Smooth muscle cell (in vitro differentiated cells): ENCODE measurements around the gene CAMKK1. TPM values are rescaled to one million over a fixed set of nuclear protein-coding genes. Genes with fewer than 3 reads are reported as not detected.
A peak's percentile ranks its signal among the peaks of the same experiment; 100 is the strongest.

Experiments used
- DNase-seq: peaks from one replicate; lab custom pipeline; 2025; ENCODE audit not compliant: unreplicated experiment; lab: John Stamatoyannopoulos, UW
- H2AFZ ChIP-seq: fragments of 200-600 bp; sonication (generic); 2 replicates; pipeline ENCODE4 v1.6.0; 2016; ENCODE audit warnings: antibody characterized with exemption, low read depth, mild to moderate bottlenecking
- H3F3A ChIP-seq: fragments of 200-600 bp; sonication (generic); 2 replicates; pipeline ENCODE4 v1.6.0; 2017; ENCODE audit warnings: antibody characterized with exemption, low read depth
- H3K27ac ChIP-seq: fragments of 200-600 bp; sonication (generic); 2 replicates; pipeline ENCODE4 v1.5.1; 2016; ENCODE audit warnings: low read depth, mild to moderate bottlenecking
- H3K27me3 ChIP-seq: fragments of 200-600 bp; sonication (generic); 2 replicates; pipeline ENCODE4 v1.6.1; 2016; ENCODE audit warnings: low read depth, mild to moderate bottlenecking
- H3K36me3 ChIP-seq: fragments of 200-600 bp; sonication (generic); 2 replicates; pipeline ENCODE4 v1.5.1; 2016; ENCODE audit warnings: low read depth
- H3K4me1 ChIP-seq: fragments of 200-600 bp; sonication (generic); 2 replicates; pipeline ENCODE4 v1.5.1; 2016; ENCODE audit warnings: low read depth
- H3K4me2 ChIP-seq: fragments of 200-600 bp; sonication (generic); 2 replicates; pipeline ENCODE4 v1.6.0; 2016; ENCODE audit warnings: mild to moderate bottlenecking
- H3K4me3 ChIP-seq: fragments of 200-600 bp; sonication (generic); 2 replicates; pipeline ENCODE4 v1.5.1; 2016; ENCODE audit warnings: mild to moderate bottlenecking
- H3K79me2 ChIP-seq: fragments of 200-600 bp; sonication (generic); 2 replicates; pipeline ENCODE4 v1.6.0; 2016; ENCODE audit warnings: low read depth, mild to moderate bottlenecking
- H3K9ac ChIP-seq: fragments of 200-600 bp; sonication (generic); 2 replicates; pipeline ENCODE4 v1.6.0; 2016; ENCODE audit warnings: low read depth
- H3K9me3 ChIP-seq: fragments of 200-600 bp; sonication (generic); replicated peaks from 2 replicates; pipeline ENCODE4 v1.5.1; 2016; ENCODE audit warnings: low read depth
- H4K20me1 ChIP-seq: fragments of 200-600 bp; sonication (generic); 2 replicates; pipeline ENCODE4 v1.6.0; 2016; ENCODE audit warnings: low read depth
- CTCF ChIP-seq: fragments of 200-600 bp; sonication (generic); IDR thresholded peaks from 2 replicates; pipeline ENCODE4 v1.5.1; 2017; ENCODE audit warnings: borderline replicate concordance, mild to moderate bottlenecking, antibody characterized with exemption; ENCODE audit not compliant: insufficient read depth, poor library complexity, severe bottlenecking
- WGBS: methylation state at CpG from one replicate; pipeline ENCODE4 v1.1.7; 2016; ENCODE audit warnings: low lambda C conversion rate; 5-methylcytosine and 5-hydroxymethylcytosine counted together
- polyA plus RNA-seq: library from polyadenylated mRNA; unstranded; fragments of >200 nt; fragmentation: Nextera tagmentation; extraction: Ambion mirVana; gene quantifications from 2 replicates; pipeline ENCODE4 v1.2.1, GENCODE V29; 2016
- total RNA-seq: library from RNA; depleted of rRNA; stranded (reverse); fragments of >200 nt; gene quantifications from 2 replicates; pipeline ENCODE4 v1.2.3, GENCODE V29; 2014

Gene CAMKK1
- total and polyA plus RNA-seq, 2 experiments from 2014 or later: 8.1 to 8.8 TPM

GRCh38 chr17:3913531-3914311 lies 20.9 kb upstream of the CAMKK1 start:
- Histone ChIP-seq H2AFZ (no peak overlapping the region), H3K9me3 (no peaks in the 10 kb centered on the region), H3F3A (no peaks in the 10 kb centered on the region), H3K4me2 (peak overlapping the region; percentile 56), H3K27me3 (no peaks in the 10 kb centered on the region), H3K9ac (no peak overlapping the region), H3K79me2 (no peaks in the 10 kb centered on the region), H3K4me1 (no peaks in the 10 kb centered on the region), H3K4me3 (no peak overlapping the region), H3K36me3 (no peaks in the 10 kb centered on the region), H4K20me1 (no peaks in the 10 kb centered on the region), H3K27ac (no peak overlapping the region)
- peak; percentile 97 for TF ChIP-seq CTCF
- 35% methylated on average over 17 of the region's 17 CpGs for WGBS
- peak; percentile 65 for DNase-seq

- Histone ChIP-seq H2AFZ (no peak overlapping the region), H3F3A (no peaks in the 10 kb centered on the region), H4K20me1 (no peaks in the 10 kb centered on the region), H3K36me3 (no peaks in the 10 kb centered on the region), H3K27me3 (no peaks in the 10 kb centered on the region), H3K9me3 (no peaks in the 10 kb centered on the region), H3K79me2 (no peaks in the 10 kb centered on the region), H3K9ac (no peak overlapping the region), H3K4me3 (no peak overlapping the region), H3K4me2 (no peak overlapping the region), H3K4me1 (no peaks in the 10 kb centered on the region), H3K27ac (no peak overlapping the region)
- WGBS: 94% methylated on average over 2 of the region's 2 CpGs
- no peak for DNase-seq
- TF ChIP-seq CTCF: no peak
These were observed 20.0 kb upstream of the CAMKK1 start for GRCh38 chr17:3912827-3913226.

GRCh38 chr17:3911271-3912053 lies 18.6 kb upstream of the CAMKK1 start:
- Histone ChIP-seq H3F3A (no peaks in the 10 kb centered on the region), H3K9me3 (no peaks in the 10 kb centered on the region), H3K4me3 (no peak overlapping the region), H4K20me1 (no peaks in the 10 kb centered on the region), H3K27me3 (no peaks in the 10 kb centered on the region), H2AFZ (no peak overlapping the region), H3K4me2 (no peak overlapping the region), H3K4me1 (no peaks in the 10 kb centered on the region), H3K27ac (no peak overlapping the region), H3K36me3 (no peaks in the 10 kb centered on the region), H3K79me2 (no peaks in the 10 kb centered on the region), H3K9ac (no peak overlapping the region)
- 91% methylated on average over 27 of the region's 30 CpGs for WGBS
- TF ChIP-seq CTCF: no peak
- DNase-seq: no peak
